Ramos (cell line): ENCODE data around the gene BGLAP.

ENCODE experiments used
- in situ Hi-C: fragments of 300-500 bp; cut with MboI; formaldehyde crosslinking; loops from one replicate; pipeline ENCODE4 v1.14.3; 2022; ENCODE audit warnings: low sequenced_read_pairs; ENCODE audit not compliant: unreplicated experiment

The BGLAP gene

DNA sequence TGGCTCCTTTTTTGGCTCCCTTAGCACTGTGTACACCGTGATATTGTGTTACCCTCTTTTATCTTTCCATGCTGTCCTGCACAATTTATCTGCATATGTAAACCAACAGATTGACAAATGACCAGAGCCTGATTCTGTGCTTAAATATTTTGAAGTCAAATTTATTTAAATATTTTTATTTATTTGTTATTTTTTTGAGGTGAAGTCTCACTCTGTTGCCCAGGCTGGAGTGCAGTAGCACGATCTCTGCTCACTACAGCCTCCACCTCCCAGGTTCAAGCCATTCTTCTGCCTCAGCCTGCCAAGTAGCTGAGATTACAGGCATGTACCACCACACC, 16.3 kb upstream of the BGLAP start:
- in situ Hi-C loops: no loop called here

DNA sequence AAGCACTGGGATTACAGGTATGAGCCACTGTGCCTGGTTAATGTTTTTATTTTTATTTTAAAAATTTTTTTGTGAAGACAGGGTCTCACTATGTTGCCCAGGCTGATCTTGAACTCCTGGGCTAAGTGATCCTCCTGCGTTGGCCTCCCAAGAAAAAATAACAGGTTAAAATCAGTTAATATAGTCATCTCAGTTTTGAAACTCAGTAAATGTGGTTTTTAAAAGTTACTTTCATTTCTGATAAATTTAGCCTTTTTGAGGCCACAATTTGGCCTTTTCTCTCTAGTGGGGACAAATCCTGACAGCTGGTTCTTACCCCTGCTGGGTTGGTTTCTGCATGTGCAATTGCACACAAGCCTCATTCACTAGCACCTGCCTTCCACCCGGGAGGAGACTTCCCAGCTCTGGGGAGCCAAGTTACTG, 15.9 kb upstream of the BGLAP start:
- in situ Hi-C loops: no loop called here

DNA sequence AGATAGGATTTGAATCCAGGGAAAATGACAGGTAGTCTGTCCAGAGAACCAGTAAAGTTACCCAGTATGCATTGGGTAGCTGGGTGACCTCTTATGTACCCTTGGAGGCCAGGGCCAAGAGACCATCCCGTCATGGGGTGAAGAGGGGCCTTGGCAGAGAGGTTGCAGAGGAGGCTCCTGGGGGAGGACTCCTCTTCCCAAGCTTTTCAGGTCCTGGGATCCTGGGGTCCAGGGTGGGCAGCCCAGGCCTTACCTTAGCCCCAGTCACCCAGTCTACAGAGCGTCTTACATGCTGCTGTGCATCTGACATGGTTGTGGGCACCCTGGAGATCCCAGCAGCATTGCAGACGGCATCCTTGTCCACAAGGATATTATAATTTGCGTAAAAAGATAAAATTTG, 15.2 kb upstream of the BGLAP start:
- in situ Hi-C loops: no loop called here

DNA sequence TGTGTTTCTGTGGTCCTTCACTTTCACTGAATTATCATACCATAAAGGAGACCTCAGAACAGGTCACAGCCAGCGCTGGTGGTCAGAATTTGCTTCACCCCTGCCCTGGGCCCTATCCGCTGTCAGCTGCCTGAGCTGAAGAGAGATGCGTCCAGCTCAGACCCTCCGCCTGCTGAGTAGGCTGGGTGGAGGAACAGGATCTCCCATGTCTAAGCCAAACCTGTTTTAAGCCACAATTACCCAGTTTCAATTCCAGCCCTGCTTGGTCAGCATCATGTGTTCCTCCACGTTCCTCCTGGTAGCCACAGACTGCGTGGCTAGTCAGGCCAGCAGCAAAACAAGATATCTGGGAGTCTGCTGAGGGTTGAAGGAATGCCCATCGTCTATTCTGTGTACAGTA, 13.5 kb upstream of the BGLAP start:
- in situ Hi-C loops: no loop called here

DNA sequence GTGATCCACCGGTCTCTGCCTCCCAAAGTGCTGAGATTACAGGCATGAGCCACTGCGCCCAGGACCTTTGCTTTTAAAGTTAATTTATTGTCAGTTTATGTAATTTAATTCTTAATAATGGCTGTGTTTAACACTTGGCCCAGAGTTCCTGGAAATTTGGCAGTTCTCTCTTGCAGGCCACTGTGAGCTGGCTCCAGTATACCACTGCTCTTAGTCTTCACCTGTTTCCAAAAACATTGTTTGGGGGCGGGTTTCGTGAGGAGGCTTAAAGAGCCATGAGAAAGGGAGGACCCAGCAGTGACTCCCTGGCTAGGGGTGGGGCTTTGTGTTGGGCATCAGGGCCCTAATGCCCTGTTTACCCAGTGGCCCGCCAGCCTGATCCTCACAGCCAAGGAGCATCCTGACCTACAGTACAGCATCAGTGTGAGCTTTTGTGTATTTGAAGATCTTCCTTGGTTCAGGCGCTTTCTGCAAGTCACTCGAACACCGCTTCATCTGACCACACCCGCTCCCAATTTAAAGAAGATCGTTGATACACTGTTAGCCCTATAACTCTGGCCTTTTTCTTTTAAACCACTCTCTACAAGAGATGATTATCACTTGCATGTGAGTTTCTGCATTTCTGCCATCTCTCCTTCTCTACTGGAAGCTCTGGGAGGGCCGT, 12.0 kb upstream of the BGLAP start:
- in situ Hi-C loops: no loop called here

DNA sequence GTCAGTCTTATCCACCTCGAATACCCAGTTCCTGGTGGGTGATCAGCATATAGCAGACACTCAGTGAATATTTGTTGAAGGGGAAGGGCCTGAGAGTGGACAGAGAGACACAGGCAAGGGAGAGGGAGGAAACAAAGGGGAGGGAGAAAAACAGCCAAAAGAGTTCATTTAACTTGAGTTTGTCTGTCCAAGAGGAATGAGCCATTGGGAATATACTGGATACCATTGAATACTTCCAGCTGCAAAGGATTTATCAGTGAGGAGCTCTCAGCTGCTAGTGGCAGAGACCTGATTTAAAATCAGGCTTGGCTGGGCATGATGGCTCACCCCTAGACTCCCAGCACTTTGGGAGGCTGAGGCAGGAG, 11.5 kb upstream of the BGLAP start:
- in situ Hi-C loops: no loop called here

DNA sequence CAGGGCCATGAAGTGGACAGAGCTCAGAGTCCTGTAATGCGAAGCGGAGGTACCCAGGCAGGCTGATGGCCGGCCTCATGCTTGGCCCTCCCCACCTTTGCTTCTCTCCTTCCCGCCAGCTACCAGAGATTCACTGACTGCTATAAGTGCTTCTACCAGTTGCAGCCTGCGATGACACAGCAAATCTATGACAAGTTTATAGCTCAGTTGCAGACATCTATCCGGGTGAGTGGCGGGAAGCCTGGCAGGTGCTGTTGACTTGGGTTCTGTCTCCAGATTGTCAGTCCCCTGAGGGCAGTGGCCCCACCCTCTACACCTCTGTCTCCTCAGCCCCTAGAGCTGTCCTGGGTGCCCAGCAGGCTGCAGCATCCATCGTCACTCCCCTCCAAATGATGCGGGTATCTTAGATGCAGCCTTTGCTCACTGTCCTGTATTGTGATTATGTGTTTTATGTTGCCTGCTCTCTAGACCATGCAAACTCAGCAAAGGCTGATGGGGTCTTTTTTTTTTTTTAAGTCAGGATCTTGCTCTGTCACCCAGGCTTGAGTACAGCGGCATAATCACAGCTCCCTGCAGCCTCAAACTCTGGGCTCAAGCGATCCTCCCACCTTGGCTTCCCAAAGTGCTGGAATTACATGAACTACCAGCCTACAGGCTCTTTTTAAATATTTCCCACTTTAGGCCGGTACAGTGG, 9.6 kb upstream of the BGLAP start:
- in situ Hi-C loops: no loop called here

DNA sequence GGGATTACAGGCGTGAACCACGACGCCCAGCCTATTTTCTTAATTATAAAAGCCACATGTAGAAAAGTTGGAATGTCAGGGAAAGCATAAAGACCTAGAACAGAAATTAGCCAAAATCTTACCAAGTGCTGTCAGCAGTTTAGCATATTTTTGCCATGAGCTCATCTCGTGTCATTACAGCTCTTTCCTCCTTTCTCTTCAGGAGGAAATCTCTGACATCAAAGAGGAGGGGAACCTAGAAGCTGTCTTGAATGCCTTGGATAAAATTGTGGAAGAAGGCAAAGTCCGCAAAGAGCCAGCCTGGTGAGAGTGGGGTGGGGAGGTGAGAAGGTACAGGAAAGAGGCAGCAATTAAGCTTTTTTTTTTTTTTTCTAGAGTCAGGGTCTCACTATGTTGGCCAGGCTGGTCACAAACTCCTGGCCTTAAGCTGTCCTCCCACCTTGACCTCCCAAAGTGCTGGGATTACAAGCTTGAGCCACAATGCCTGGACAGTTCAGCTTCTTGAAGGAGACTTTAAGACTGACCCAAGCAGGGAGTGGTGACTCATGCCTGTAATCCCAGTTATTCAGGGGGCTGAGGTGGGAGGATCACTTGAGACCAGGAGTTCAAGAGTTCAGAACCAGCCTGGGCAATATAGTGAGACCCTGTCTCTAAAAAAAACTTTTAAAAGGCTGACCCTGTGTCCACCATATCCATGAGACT, 8.4 kb upstream of the BGLAP start:
- in situ Hi-C loops: no loop called here

DNA sequence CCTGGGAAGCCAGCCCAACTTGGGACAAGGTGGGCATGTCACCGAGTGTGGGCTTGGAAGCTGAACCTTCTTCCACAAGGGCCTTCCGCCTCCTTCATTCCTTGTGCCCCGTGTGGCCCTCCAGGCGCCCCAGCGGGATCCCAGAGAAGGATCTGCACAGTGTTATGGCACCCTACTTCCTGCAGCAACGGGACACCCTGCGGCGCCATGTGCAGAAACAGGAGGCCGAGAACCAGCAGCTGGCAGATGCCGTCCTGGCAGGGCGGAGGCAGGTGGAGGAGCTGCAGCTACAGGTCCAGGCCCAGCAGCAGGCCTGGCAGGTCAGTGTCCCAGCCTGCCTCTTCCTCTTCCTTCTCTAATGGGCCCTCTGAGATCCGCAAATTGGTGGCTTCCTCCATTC, 5.8 kb upstream of the BGLAP start:
- in situ Hi-C loops: no loop called here

DNA sequence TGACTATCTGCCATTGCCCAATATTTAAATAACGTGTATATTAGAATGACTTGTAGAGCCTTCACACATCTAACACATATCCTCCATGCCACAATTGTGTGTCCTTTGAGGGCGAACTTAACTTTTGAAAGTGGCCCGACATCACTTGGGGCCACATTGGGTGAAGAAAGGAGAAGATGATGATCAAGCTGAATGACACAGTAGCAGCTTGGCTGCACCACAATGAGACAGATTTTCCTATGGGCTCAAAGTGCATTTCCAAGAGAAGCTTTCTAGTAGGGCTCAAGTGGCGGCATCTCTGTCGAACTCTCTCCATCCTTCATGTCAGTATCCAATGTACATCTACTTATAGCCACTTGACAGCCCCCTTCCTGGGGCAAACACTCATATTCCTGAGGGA, 3.7 kb upstream of the BGLAP start:
- in situ Hi-C loops: no loop called here

DNA sequence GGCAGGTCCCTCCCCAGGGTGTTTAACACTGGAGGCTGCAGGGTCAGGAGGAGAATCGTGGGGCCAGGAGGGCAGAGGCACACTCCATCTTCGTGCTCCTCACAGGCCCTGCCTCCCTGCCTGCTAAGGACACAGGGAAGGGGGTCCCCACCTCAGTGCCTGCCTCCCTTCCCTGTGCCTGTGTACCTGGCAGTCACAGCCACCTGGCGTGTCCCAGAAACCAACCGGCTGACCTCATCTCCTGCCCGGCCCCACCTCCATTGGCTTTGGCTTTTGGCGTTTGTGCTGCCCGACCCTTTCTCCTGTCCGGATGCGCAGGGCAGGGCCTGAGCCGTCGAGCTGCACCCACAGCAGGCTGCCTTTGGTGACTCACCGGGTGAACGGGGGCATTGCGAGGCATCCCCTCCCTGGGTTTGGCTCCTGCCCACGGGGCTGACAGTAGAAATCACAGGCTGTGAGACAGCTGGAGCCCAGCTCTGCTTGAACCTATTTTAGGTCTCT, 623 bp upstream of the BGLAP start:
- in situ Hi-C loops: no loop called here

DNA sequence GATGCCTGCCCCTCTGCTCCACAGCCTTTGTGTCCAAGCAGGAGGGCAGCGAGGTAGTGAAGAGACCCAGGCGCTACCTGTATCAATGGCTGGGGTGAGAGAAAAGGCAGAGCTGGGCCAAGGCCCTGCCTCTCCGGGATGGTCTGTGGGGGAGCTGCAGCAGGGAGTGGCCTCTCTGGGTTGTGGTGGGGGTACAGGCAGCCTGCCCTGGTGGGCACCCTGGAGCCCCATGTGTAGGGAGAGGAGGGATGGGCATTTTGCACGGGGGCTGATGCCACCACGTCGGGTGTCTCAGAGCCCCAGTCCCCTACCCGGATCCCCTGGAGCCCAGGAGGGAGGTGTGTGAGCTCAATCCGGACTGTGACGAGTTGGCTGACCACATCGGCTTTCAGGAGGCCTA, 754 bp downstream of the BGLAP start:
- in situ Hi-C loops: no loop called here

DNA sequence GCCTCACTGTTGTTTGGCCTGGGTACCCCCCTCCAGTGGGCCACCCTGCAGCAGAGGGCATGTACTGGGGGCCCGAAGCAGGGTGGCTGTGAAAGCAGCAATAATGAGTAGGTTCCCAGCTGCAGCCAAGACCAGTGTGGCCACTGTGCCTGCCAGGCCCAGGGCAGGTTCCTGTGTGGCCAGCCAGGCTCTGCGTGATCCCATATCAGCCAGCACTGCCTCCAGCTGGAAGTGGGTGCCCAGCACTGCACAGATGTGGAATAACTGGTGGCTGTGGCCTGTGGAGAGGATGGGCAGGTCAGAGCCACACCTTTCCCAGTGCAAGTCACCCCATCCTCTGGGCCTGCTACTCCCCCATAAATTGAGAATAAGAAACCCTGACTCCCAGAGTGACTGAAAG, 2.1 kb downstream of the BGLAP start:
- in situ Hi-C loops: no loop called here

DNA sequence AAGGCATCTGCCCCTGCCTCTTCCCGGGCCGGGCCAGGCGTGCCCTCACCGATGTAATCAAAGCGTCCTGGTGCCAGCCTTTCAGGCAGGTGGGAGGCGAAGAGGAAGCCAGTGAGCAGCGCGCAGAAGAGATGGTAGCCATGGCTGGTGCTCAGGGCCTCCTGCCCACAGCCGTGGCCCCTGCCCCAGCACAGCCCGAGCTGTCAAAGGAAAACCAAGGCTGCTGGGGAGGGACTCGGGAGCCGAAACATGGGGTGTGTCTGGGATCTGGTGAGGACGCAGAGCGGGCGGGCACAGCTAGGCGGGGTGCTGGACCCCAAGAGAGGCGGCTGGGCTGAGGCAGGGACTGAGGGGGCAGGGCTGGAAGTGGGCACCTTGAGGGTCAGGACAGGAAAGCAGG, 2.7 kb downstream of the BGLAP start:
- in situ Hi-C loops: no loop called here

DNA sequence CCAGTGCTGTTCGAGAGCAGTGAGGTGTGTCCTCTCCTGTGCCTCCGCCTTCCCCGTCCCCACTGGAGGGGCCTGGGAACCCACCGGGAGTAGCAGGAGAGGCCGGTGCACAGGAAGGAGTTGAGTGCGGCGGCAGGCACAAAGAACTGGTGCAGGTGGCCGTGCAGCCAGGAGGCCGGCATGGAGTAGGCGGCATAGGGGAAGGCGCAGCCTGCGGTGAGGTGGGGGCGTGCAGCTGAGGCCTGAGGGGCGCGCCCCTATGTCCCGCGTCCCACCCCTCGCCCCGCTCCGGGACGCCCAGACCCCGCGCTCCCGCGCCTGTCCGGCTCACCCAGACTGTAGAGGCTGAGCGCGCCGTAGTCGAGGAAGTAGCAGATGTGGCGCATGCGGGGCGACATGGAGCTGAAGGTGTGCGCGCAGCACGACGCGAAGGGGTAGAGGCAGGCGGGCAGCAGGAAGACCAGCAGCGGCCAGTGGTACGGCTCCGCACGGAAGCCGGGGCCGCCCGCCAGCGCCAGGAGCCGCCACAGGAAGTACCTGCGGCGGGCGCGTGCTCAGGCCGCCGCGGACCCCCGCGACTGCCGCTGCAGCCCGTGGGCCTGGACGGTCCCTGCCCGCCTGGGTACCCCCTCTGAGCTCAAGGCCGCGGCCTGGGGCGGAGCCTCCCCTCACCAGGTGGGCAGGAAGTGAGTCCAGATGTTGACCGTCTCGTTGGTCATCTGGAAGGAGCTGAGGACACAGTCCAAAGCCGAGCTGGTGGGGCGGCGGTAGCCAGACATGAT, 3.7 kb downstream of the BGLAP start:
- in situ Hi-C loops: no loop called here

DNA sequence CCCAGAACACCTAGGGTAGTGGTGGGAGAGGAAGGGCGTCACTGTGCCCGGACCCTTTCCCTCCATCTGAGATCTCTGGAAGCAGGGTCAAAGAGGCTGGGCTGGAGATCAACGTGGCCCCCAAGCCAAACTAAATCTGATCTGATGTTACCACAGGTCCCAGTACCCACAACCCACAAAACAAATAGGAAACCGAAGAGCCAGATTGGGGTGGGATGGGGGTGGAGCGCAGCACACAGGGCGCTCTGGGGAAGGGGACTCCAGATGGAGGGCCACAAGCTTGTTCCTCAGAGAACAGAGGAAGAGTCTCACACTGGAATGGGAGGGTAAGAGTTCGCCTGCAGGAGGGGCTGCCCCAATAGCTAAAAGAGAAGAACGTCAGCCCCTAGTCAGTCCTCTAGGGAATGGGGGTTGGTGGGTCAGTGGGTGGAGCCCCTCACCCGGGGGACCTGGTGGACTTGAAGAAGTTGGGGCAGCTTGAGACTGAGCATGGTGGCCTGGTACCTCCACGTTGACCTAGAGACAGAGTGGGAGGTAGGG, 4.3 kb downstream of the BGLAP start:
- in situ Hi-C loops: no loop called here

DNA sequence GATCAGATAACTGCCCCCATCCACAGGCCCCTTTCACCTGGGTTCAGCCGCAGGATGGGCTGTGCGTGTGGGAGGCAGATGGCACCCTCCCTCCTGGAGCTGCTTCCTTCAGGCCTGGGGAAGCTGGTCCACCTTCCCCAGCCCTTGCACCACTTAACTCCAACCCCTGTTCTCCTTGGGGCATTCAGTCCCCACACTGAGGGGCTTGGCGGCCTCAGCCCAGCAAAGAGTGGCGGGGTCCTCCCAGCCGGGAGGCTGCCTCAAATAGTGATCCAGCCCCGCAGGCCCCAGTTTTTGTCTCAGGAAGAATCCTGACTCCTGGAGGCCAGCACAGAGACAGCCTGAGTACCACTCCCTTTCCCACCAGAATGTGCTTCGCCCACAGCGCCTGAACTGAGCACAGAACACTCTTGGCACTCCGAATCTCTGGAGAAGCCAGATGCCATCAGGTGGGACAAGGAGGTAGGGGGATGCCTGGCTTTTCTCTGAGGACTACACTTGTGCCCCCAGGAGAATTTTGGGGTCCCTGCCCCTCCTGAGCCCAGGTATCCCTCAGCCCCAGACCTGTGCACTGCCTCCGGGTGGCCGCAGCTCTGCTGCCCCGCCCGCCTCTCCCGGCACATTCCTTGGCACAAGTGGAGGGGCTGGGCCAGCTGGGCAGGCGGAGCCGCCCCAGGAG, 4.9 kb downstream of the BGLAP start:
- in situ Hi-C loops: no loop called here

DNA sequence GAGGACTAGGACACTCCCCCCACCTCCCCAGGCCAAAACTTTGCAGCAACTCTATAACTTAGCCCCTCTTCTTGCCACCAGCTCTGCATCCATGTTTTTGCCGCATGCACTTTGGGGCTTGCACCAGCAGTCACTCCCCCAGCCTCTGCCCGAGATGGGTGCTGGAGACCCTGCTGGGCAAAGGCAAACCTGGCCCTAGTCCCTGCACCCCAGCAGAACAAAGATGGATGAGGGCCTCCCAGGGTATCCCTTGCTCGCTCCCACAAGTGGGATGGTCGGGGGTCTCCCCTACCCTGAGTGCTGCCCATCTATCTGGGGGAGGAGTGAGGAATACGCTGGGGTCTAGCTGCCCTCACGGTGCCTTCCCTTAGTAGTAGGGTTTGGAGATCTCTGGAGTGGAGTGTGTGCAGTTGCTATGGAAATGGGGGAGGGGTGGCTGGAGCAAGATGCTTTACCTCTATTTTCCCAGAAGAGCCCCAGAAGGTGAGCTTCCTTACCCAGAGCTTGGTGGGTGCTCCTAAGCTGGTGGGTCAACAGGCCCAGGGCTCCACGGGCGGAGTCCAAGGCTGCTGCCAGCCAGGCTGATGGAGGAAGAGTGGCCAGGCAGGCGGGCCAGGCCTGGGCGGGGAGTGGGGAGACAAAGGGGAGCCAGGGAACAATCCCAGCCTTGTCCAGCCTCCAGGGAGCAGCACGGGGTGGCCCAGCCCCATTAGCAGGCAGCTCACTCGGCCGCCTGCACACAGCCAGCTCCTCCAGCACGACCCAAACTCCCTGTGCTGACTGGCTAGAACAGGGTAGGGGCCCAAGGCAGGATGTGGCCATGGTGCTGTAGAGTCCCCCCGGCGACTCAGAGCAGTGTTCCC, 5.7 kb downstream of the BGLAP start, which contains the start of gene PAQR6:
Gene PAQR6, minus strand, starts transcription at position 597 of the 863 bp plus-strand sequence. CDS start 1,325 bp downstream, outside the sequence.
- in situ Hi-C loops: no loop called here

DNA sequence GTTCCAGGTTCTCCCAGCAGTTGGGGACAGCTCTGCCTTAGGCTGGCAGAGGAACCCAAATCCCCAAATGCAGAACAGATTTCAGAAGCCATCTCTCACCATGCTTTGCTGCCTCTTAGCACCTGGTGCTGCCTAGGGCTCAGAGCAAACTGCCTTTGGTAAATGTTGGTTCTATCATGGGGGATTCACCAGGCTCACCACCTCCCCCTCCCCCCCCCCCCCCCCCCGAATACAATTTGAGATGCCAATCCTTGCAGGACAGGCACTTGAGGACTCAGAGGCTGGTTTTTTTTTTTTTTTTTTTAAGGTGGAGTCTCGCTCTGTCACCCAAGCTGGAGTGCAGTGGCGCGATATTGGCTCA, 6.3 kb downstream of the BGLAP start:
- in situ Hi-C loops: no loop called here
